ENCODE data around the gene HOXA2.

The HOXA2 gene

GRCh38 chr7:27079234-27079975 lies 23.1 kb downstream of the HOXA2 start:
- Histone ChIP-seq H3K4me3 (ENCODE audit: low read depth, low read length) (no peak overlapping the region), H3K9me3 (ENCODE audit: control insufficient read depth, insufficient read depth, low read depth, low read length) (no peaks in the 10 kb centered on the region), H3K27ac (ENCODE audit: extremely low read depth, low read depth, low read length) (no peak overlapping the region), H3K36me3 (ENCODE audit: control insufficient read depth in 2 of 2, insufficient read depth in 1 of 2, low read length in 2 of 2) (no peaks in the 10 kb centered on the region), H3K4me1 (ENCODE audit: control insufficient read depth, insufficient read depth, low read length) (peaks cover 2% of the 10 kb centered on the region; the same call in 1 of the 2 replicates)
- ChIA-PET CTCF (no interaction called here), POLR2A (no interaction called here)
- no peak for TF ChIP-seq ZBTB1 (tag by site-specific recombination; IDR thresholded peaks at IDR 0.05)
- TF ChIP-seq GLI2 (tag by site-specific recombination; IDR thresholded peaks at IDR 0.05; ENCODE audit: borderline replicate concordance, low read depth): no peak
- no peak for TF ChIP-seq ZNF513 (tag by site-specific recombination; IDR thresholded peaks at IDR 0.05)
- TF ChIP-seq ELK4 (IDR thresholded peaks at IDR 0.05; ENCODE audit: borderline replicate concordance, low read depth, low read length): no peak
- no peak for TF ChIP-seq PRDM10 (tag by site-specific recombination; IDR thresholded peaks at IDR 0.05)

GRCh38 chr7:27078616-27079233 lies 23.8 kb downstream of the HOXA2 start:
- Histone ChIP-seq H3K4me3 (ENCODE audit: low read depth, low read length) (no peak overlapping the region), H3K27ac (ENCODE audit: extremely low read depth, low read depth, low read length) (no peak overlapping the region), H3K36me3 (ENCODE audit: control insufficient read depth in 2 of 2, insufficient read depth in 1 of 2, low read length in 2 of 2) (no peaks in the 10 kb centered on the region), H3K4me1 (ENCODE audit: control insufficient read depth, insufficient read depth, low read length) (peaks cover 2% of the 10 kb centered on the region; the same call in 1 of the 2 replicates), H3K9me3 (ENCODE audit: control insufficient read depth, insufficient read depth, low read depth, low read length) (no peaks in the 10 kb centered on the region)
- ChIA-PET CTCF (no interaction called here), POLR2A (interaction anchor here (0.6 kb wide), 1 partner anchor 102 kb away, joined by 4 read pairs; no protein-coding TSS in a partner anchor)
- TF ChIP-seq ZNF221 (tag by site-specific recombination; IDR thresholded peaks at IDR 0.05; ENCODE audit: borderline replicate concordance): no peak
- no peak for TF ChIP-seq ZNF768 (tag by site-specific recombination; IDR thresholded peaks at IDR 0.05)
- no peak for TF ChIP-seq ZBTB26 (tag by site-specific recombination; optimal IDR thresholded peaks at IDR 0.05)
- TF ChIP-seq ZNF148 (tag by site-specific recombination; IDR thresholded peaks at IDR 0.05; ENCODE audit: borderline replicate concordance): no peak
- TF ChIP-seq ZSCAN23 (tag by site-specific recombination; IDR thresholded peaks at IDR 0.05): no peak
- no peak for TF ChIP-seq KLF17 (tag by site-specific recombination; IDR thresholded peaks at IDR 0.05)
- no peak for TF ChIP-seq ZNF175 (tag by site-specific recombination; IDR thresholded peaks at IDR 0.05)
- TF ChIP-seq ZNF785 (tag by site-specific recombination; IDR thresholded peaks at IDR 0.05): no peak
- TF ChIP-seq ZNF366 (tag by site-specific recombination; conservative IDR thresholded peaks at IDR 0.05): no peak
- no peak for TF ChIP-seq ZIC2 (tag by site-specific recombination; IDR thresholded peaks at IDR 0.05)
- no peak for TF ChIP-seq ZNF510 (tag by site-specific recombination; IDR thresholded peaks at IDR 0.05; ENCODE audit: insufficient replicate concordance)
- TF ChIP-seq SCRT1 (tag by site-specific recombination; IDR thresholded peaks at IDR 0.05; ENCODE audit: borderline replicate concordance): no peak
- no peak for TF ChIP-seq ZNF639 (tag by site-specific recombination; IDR thresholded peaks at IDR 0.05)
- TF ChIP-seq ZNF248 (tag by site-specific recombination; IDR thresholded peaks at IDR 0.05): no peak

Measured in HEK293 (cell line).